Heart right ventricle (tissue), 16 donors: Measurements from ENCODE around the gene OR56A1. TPM values are rescaled to one million over a fixed set of nuclear protein-coding genes. Genes with fewer than 3 reads are reported as not detected.

Experiments used
- ATAC-seq, 8 donors: fragments of 200-7000 bp; cut with Tn5 transposase; one replicate each; pipeline ENCODE4 v1.9.1; 2020; ENCODE audit warnings: mild to moderate bottlenecking in 8 of 8, moderate library complexity in 8 of 8, moderate number of reproducible peaks in 1 of 8
- DNase-seq, 2 donors: peaks; one replicate each; pipeline ENCODE4 v3.0.0-alpha.2; 2020
- H3K27ac ChIP-seq, 10 donors: fragments of 200-600 bp; sonication (generic) in 2 of 10; one replicate each; pipeline versions ENCODE4 v1.5.0 to v1.8.0; 2020 to 2022; ENCODE audit warnings: mild to moderate bottlenecking in 3 of 10
- H3K27me3 ChIP-seq, 7 donors: fragments of 200-600 bp; one replicate each; pipeline ENCODE4 v1.8.0; 2021 to 2022; ENCODE audit warnings: mild to moderate bottlenecking in 2 of 7
- H3K36me3 ChIP-seq, 9 donors: fragments of 200-600 bp; sonication (generic) in 1 of 9; one replicate each; pipeline versions ENCODE4 v1.5.0 to v1.8.0; 2020 to 2022; ENCODE audit warnings: mild to moderate bottlenecking in 2 of 9
- H3K4me1 ChIP-seq, 9 donors: fragments of 200-600 bp; sonication (generic) in 1 of 9; one replicate each; pipeline versions ENCODE4 v1.5.0 to v1.8.0; 2020 to 2022; ENCODE audit warnings: mild to moderate bottlenecking in 4 of 9
- H3K4me3 ChIP-seq, 10 donors: fragments of 200-600 bp; sonication (generic) in 2 of 10; one replicate each; pipeline versions ENCODE4 v1.5.0 to v1.8.0; 2020 to 2022; ENCODE audit warnings: mild to moderate bottlenecking in 7 of 10, moderate library complexity in 2 of 10
- H3K9me3 ChIP-seq, 11 donors: fragments of 200-600 bp in 10 of 11; sonication (generic) in 2 of 11; one replicate each; pipeline versions ENCODE4 v1.5.0 to v1.8.0; 2013 to 2022; ENCODE audit warnings: mild to moderate bottlenecking in 2 of 11, control low read depth in 1 of 11, moderate library complexity in 1 of 11
- CTCF ChIP-seq, 9 donors: fragments of 200-600 bp; sonication (generic) in 2 of 9; IDR thresholded peaks; one replicate each; pipeline versions ENCODE4 v1.5.0 to v1.8.0; 2021 to 2022; ENCODE audit warnings: antibody characterized with exemption in 9 of 9, mild to moderate bottlenecking in 5 of 9, moderate library complexity in 1 of 9
- WGBS, 2 donors: extraction: QIAGEN DNeasy Blood & Tissue Kit; methylation state at CpG; one replicate each; pipeline ENCODE4 v1.1.7; 2013; ENCODE audit warnings: inconsistent platforms in 1 of 2; 5-methylcytosine and 5-hydroxymethylcytosine counted together
- intact Hi-C, 10 donors: fragments of 100-400 bp; cut with DNase I; formaldehyde crosslinking; loops; one replicate each; pipeline versions ENCODE4 v1.11.1 to v1.14.2; 2022
- polyA plus RNA-seq, 2 donors: library from polyadenylated mRNA; stranded (reverse); fragments of 200-250 nt; gene quantifications; one replicate each; pipeline ENCODE4 v1.2.3, GENCODE V29; 2013
- total RNA-seq, 10 donors: library from RNA; stranded (reverse); fragmentation: NEBNext Ultra II Directional in 3 of 10; extraction: Animal tissue kit (Norgen Biotek cat#: 25700) in 3 of 10; gene quantifications; one replicate each; pipeline versions ENCODE4 v1.2.1 to v1.2.4, GENCODE V29; 2021 to 2023
- donor health status: Arrhythmogenic right ventricular cardiomyopathy.
- donor health status: ischemic (EF 13 %, LVEDD 7.1; RV severe dilation, severe dysfunction).
- donor health status: healthy with polysubstance abuse.
- donor health status: DM: no; HTN: yes; CAD: no.
- donor health status: DM: no; HTN: no; CAD: no.
- donor health status: ischemic (EF 25% LVEDD 6.9; RV normal size, moderate dysfunction).
- donor health status: ischemic (EF 25% LVEDD 5.7; RV mildly dilated, moderate dysfunction).
- donor health status: healthy.
- donor health status: DM: yes; HTN: yes; CAD: no.
- donor health status: Ischemic cardiomyopathy.
- donor health status: ischemic (EF 35%, LVEDD 5.7; RV mildly dilated, moderate dysfunction).
- donor health status: nonischemic (EF 11% LVEDD 7.7; RV severe dilation, severe dysfunction).
- donor health status: DM: yes; HTN: yes; CAD: no.
- donor health status: PGD.
- donor health status: ischemic (EF 29% LVEDD 5.4; RV normal size, mild dysfunction).
- donor health status: nonischemic (EF 23%, LVEDD 6.1; RV moderate dilation, normal function).

Gene OR56A1
- total and polyA plus RNA-seq, 12 donors = not detected

- intact Hi-C loops = no loop called here
- Histone ChIP-seq H3K27ac (no peak overlapping the region), H3K4me3 (no peak overlapping the region), H3K27me3 (peaks cover 0 to 22% (median 0%) of the 10 kb centered on the region in 7 donors), H3K4me1 (no peaks in the 10 kb centered on the region), H3K9me3 (no peaks in the 10 kb centered on the region), H3K36me3 (no peaks in the 10 kb centered on the region)
- 59% methylated on average over 3 of the region's 3 CpGs for WGBS, 2 donors
- DNase-seq = no peak
- no peak for ATAC-seq
- peak in 8 of 9 donors; percentile 8 to 65 (median 46) for TF ChIP-seq CTCF (IDR thresholded peaks at IDR 0.05)
These were observed 37.8 kb downstream of the OR56A1 start for GRCh38 chr11:5992604-5993251.

GRCh38 chr11:5992150-5992549 is 38.4 kb downstream of the OR56A1 start:
- DNase-seq = no peak
- H3K9me3 ChIP-seq = no peaks in the 10 kb centered on the region
- ATAC-seq = peak in 1 of 8 donors; percentile 59
- H3K27ac ChIP-seq = no peak overlapping the region
- intact Hi-C loops = no loop called here
- H3K27me3 ChIP-seq = peaks cover 0 to 22% (median 0%) of the 10 kb centered on the region in 7 donors
- no peaks in the 10 kb centered on the region for H3K4me1 ChIP-seq
- no peak overlapping the region for H3K4me3 ChIP-seq
- WGBS, 2 donors = 72 to 73% methylated on average over 3 of the region's 3 CpGs
- TF ChIP-seq CTCF (IDR thresholded peaks at IDR 0.05) = no peak
- H3K36me3 ChIP-seq = no peaks in the 10 kb centered on the region

- ATAC-seq (no peak), DNase-seq (no peak)
- H3K4me3 ChIP-seq = no peak overlapping the region
- intact Hi-C loops = no loop called here
- peaks cover 0 to 22% (median 0%) of the 10 kb centered on the region in 7 donors for H3K27me3 ChIP-seq
- no peaks in the 10 kb centered on the region for H3K36me3 ChIP-seq
- H3K27ac ChIP-seq = no peak overlapping the region
- H3K4me1 ChIP-seq = no peaks in the 10 kb centered on the region
- WGBS, 2 donors = 86 to 91% methylated on average over 4 of the region's 4 CpGs
- no peak for TF ChIP-seq CTCF (IDR thresholded peaks at IDR 0.05)
- no peaks in the 10 kb centered on the region for H3K9me3 ChIP-seq
These were observed 41.4 kb downstream of the OR56A1 start for GRCh38 chr11:5989203-5989602.

- Histone ChIP-seq H3K27ac (no peak within 1 kb of the TSS), H3K4me3 (no peak within 1 kb of the TSS), H3K36me3 (no peaks in the 10 kb centered on the region), H3K9me3 (no peaks in the 10 kb centered on the region), H3K27me3 (peaks cover 0 to 22% (median 2%) of the 10 kb centered on the region in 7 donors), H3K4me1 (no peaks in the 10 kb centered on the region)
- intact Hi-C loops = no loop called here
- TF ChIP-seq CTCF (IDR thresholded peaks at IDR 0.05) = no peak
- no peak for DNase-seq
- ATAC-seq = no peak
- WGBS, 2 donors = 50 to 57% methylated on average over 1 of the region's 1 CpG
These were observed 43.7 kb downstream of the OR56A1 start, which contains the start of gene OR52L1 for GRCh38 chr11:5986885-5987284. Gene OR52L1, minus strand, starts transcription at chr11:5986985. Its CDS starts 55 bp downstream, at chr11:5986930.
